ENCODE data around the gene MAML2.

DNA sequence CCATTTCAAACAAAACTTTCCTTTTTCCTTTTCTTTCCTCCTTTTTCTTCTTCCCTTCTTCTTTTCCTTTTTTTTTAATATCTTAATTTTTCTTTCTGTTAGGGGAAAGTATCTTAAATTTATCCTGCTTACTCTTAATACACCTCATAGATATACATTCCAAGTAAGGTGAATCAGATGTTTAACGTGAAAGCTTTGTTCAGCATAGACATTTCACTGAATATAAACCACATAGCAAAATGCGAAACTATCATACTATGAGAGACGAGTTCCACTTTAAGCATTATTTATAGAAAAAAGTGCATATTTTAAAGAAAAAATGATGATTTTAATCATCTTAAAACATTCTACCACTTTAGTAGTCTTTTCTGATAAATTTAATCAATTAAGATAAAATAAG is 281.3 kb downstream of the MAML2 start:
- TF ChIP-seq, protein P1, sequence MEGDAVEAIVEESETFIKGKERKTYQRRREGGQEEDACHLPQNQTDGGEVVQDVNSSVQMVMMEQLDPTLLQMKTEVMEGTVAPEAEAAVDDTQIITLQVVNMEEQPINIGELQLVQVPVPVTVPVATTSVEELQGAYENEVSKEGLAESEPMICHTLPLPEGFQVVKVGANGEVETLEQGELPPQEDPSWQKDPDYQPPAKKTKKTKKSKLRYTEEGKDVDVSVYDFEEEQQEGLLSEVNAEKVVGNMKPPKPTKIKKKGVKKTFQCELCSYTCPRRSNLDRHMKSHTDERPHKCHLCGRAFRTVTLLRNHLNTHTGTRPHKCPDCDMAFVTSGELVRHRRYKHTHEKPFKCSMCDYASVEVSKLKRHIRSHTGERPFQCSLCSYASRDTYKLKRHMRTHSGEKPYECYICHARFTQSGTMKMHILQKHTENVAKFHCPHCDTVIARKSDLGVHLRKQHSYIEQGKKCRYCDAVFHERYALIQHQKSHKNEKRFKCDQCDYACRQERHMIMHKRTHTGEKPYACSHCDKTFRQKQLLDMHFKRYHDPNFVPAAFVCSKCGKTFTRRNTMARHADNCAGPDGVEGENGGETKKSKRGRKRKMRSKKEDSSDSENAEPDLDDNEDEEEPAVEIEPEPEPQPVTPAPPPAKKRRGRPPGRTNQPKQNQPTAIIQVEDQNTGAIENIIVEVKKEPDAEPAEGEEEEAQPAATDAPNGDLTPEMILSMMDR (IDR thresholded peaks at IDR 0.05) = no peak
- no peak for TF ChIP-seq POLR2A (IDR thresholded peaks at IDR 0.05)

Measured in esophagus squamous epithelium (tissue), 4 donors.